Measurements from ENCODE around the gene SMCHD1. TPM values are rescaled to one million over a fixed set of nuclear protein-coding genes. Genes with fewer than 3 reads are reported as not detected.
A peak's percentile ranks its signal among the peaks of the same experiment; 100 is the strongest.
"Not testable (repeated sequence)": the region's sequence is repeated elsewhere in the genome, so short reads cannot be mapped to it uniquely, and the experiment has no call there.

SMCHD1 gene
- total and polyA plus RNA-seq, 9 donors = 25.3 to 59.0 (median 36.8) TPM

- no peak for DNase-seq
- WGBS (ENCODE audit: insufficient coverage) = 82% methylated on average over 3 of the region's 5 CpGs
- Histone ChIP-seq H3K36me3 (ENCODE audit: control insufficient read depth, insufficient read depth, low read length) (no peaks in the 10 kb centered on the region), H3K4me1 (ENCODE audit: control insufficient read depth, insufficient read depth, low read length) (no peaks in the 10 kb centered on the region), H3K9me3 (replicated peaks; ENCODE audit: control insufficient read depth, low read depth, low read length) (no peaks in the 10 kb centered on the region), H3K4me3 (ENCODE audit: low read length) (no peak overlapping the region), H3K27me3 (ENCODE audit: control insufficient read depth, insufficient read depth, low read length) (no peaks in the 10 kb centered on the region), H3K27ac (ENCODE audit: low read length) (no peak overlapping the region)
These were observed 169.3 kb downstream of the SMCHD1 start for GRCh38 chr18:2824865-2825264.

GRCh38 chr18:2825613-2826175 lies 170.2 kb downstream of the SMCHD1 start:
- Histone ChIP-seq H3K4me1 (ENCODE audit: control insufficient read depth, insufficient read depth, low read length) (no peaks in the 10 kb centered on the region), H3K36me3 (ENCODE audit: control insufficient read depth, insufficient read depth, low read length) (no peaks in the 10 kb centered on the region), H3K27me3 (ENCODE audit: control insufficient read depth, insufficient read depth, low read length) (no peaks in the 10 kb centered on the region), H3K9me3 (replicated peaks; ENCODE audit: control insufficient read depth, low read depth, low read length) (no peaks in the 10 kb centered on the region), H3K27ac (ENCODE audit: low read length) (no peak overlapping the region), H3K4me3 (ENCODE audit: low read length) (no peak overlapping the region)
- DNase-seq = no peak
- WGBS (ENCODE audit: insufficient coverage) = no CpG with 5 or more reads among the region's 3 CpGs

GRCh38 chr18:2826581-2826980 lies 171.1 kb downstream of the SMCHD1 start:
- 55% methylated on average over 7 of the region's 10 CpGs for WGBS (ENCODE audit: insufficient coverage)
- Histone ChIP-seq H3K4me3 (ENCODE audit: low read length) (no peak overlapping the region), H3K27ac (ENCODE audit: low read length) (no peak overlapping the region), H3K4me1 (ENCODE audit: control insufficient read depth, insufficient read depth, low read length) (no peaks in the 10 kb centered on the region), H3K27me3 (ENCODE audit: control insufficient read depth, insufficient read depth, low read length) (no peaks in the 10 kb centered on the region), H3K36me3 (ENCODE audit: control insufficient read depth, insufficient read depth, low read length) (no peaks in the 10 kb centered on the region), H3K9me3 (replicated peaks; ENCODE audit: control insufficient read depth, low read depth, low read length) (no peaks in the 10 kb centered on the region)
- DNase-seq = peak; percentile 44

GRCh38 chr18:2827061-2827460 lies 171.5 kb downstream of the SMCHD1 start:
- no peaks in the 10 kb centered on the region for H3K4me1 ChIP-seq (ENCODE audit: control insufficient read depth, insufficient read depth, low read length)
- no peak for DNase-seq
- no peaks in the 10 kb centered on the region for H3K27me3 ChIP-seq (ENCODE audit: control insufficient read depth, insufficient read depth, low read length)
- H3K27ac ChIP-seq (ENCODE audit: low read length) = no peak overlapping the region
- no peaks in the 10 kb centered on the region for H3K36me3 ChIP-seq (ENCODE audit: control insufficient read depth, insufficient read depth, low read length)
- WGBS (ENCODE audit: insufficient coverage) = no CpG with 5 or more reads among the region's 5 CpGs
- no peaks in the 10 kb centered on the region for H3K9me3 ChIP-seq (replicated peaks; ENCODE audit: control insufficient read depth, low read depth, low read length)
- no peak overlapping the region for H3K4me3 ChIP-seq (ENCODE audit: low read length)

GRCh38 chr18:2836118-2836517 lies 180.6 kb downstream of the SMCHD1 start:
- H3K4me3 ChIP-seq (ENCODE audit: low read length); H3K9me3 ChIP-seq (replicated peaks; ENCODE audit: control insufficient read depth, low read depth, low read length); DNase-seq; H3K36me3 ChIP-seq (ENCODE audit: control insufficient read depth, insufficient read depth, low read length); H3K27me3 ChIP-seq (ENCODE audit: control insufficient read depth, insufficient read depth, low read length); H3K4me1 ChIP-seq (ENCODE audit: control insufficient read depth, insufficient read depth, low read length); H3K27ac ChIP-seq (ENCODE audit: low read length): not testable (repeated sequence)
- no CpG with 5 or more reads among the region's 3 CpGs for WGBS (ENCODE audit: insufficient coverage)

GRCh38 chr18:2837290-2837689 lies 181.8 kb downstream of the SMCHD1 start:
- not testable (repeated sequence) for H3K4me3 ChIP-seq (ENCODE audit: low read length); H3K27ac ChIP-seq (ENCODE audit: low read length); H3K9me3 ChIP-seq (replicated peaks; ENCODE audit: control insufficient read depth, low read depth, low read length); H3K27me3 ChIP-seq (ENCODE audit: control insufficient read depth, insufficient read depth, low read length); H3K36me3 ChIP-seq (ENCODE audit: control insufficient read depth, insufficient read depth, low read length); H3K4me1 ChIP-seq (ENCODE audit: control insufficient read depth, insufficient read depth, low read length); DNase-seq

GRCh38 chr18:2839202-2839601 lies 183.7 kb downstream of the SMCHD1 start:
- no peak overlapping the region for H3K4me3 ChIP-seq (ENCODE audit: low read length)
- peaks cover 3% of the 10 kb centered on the region for H3K9me3 ChIP-seq (replicated peaks; ENCODE audit: control insufficient read depth, low read depth, low read length)
- H3K27me3 ChIP-seq (ENCODE audit: control insufficient read depth, insufficient read depth, low read length) = peaks cover 8% of the 10 kb centered on the region
- H3K4me1 ChIP-seq (ENCODE audit: control insufficient read depth, insufficient read depth, low read length) = peaks cover 3% of the 10 kb centered on the region
- no peak for DNase-seq
- no peak overlapping the region for H3K27ac ChIP-seq (ENCODE audit: low read length)
- H3K36me3 ChIP-seq (ENCODE audit: control insufficient read depth, insufficient read depth, low read length) = no peaks in the 10 kb centered on the region
- WGBS (ENCODE audit: insufficient coverage) = 89% methylated on average over 4 of the region's 8 CpGs

GRCh38 chr18:2840521-2840920 lies 185.0 kb downstream of the SMCHD1 start:
- H3K27ac ChIP-seq (ENCODE audit: low read length) = no peak overlapping the region
- H3K9me3 ChIP-seq (replicated peaks; ENCODE audit: control insufficient read depth, low read depth, low read length) = peaks cover 3% of the 10 kb centered on the region
- H3K4me3 ChIP-seq (ENCODE audit: low read length) = no peak overlapping the region
- WGBS (ENCODE audit: insufficient coverage) = no CpG with 5 or more reads among the region's 1 CpG
- peaks cover 3% of the 10 kb centered on the region for H3K4me1 ChIP-seq (ENCODE audit: control insufficient read depth, insufficient read depth, low read length)
- H3K36me3 ChIP-seq (ENCODE audit: control insufficient read depth, insufficient read depth, low read length) = no peaks in the 10 kb centered on the region
- DNase-seq = no peak
- H3K27me3 ChIP-seq (ENCODE audit: control insufficient read depth, insufficient read depth, low read length) = peaks cover 12% of the 10 kb centered on the region

GRCh38 chr18:2843146-2843545 lies 187.6 kb downstream of the SMCHD1 start:
- no CpG with 5 or more reads among the region's 6 CpGs for WGBS (ENCODE audit: insufficient coverage)
- H3K4me3 ChIP-seq (ENCODE audit: low read length) = no peak overlapping the region
- no peaks in the 10 kb centered on the region for H3K9me3 ChIP-seq (replicated peaks; ENCODE audit: control insufficient read depth, low read depth, low read length)
- no peak overlapping the region for H3K27ac ChIP-seq (ENCODE audit: low read length)
- no peak for DNase-seq
- no peaks in the 10 kb centered on the region for H3K36me3 ChIP-seq (ENCODE audit: control insufficient read depth, insufficient read depth, low read length)
- peaks cover 15% of the 10 kb centered on the region for H3K4me1 ChIP-seq (ENCODE audit: control insufficient read depth, insufficient read depth, low read length)
- peaks cover 33% of the 10 kb centered on the region for H3K27me3 ChIP-seq (ENCODE audit: control insufficient read depth, insufficient read depth, low read length)

- H3K4me1 ChIP-seq (ENCODE audit: control insufficient read depth, insufficient read depth, low read length) = peaks cover 18% of the 10 kb centered on the region
- no peak overlapping the region for H3K4me3 ChIP-seq (ENCODE audit: low read length)
- peaks cover 46% of the 10 kb centered on the region for H3K27me3 ChIP-seq (ENCODE audit: control insufficient read depth, insufficient read depth, low read length)
- H3K27ac ChIP-seq (ENCODE audit: low read length) = no peak overlapping the region
- peak; percentile 53 for DNase-seq
- no CpG with 5 or more reads among the region's 4 CpGs for WGBS (ENCODE audit: insufficient coverage)
- H3K9me3 ChIP-seq (replicated peaks; ENCODE audit: control insufficient read depth, low read depth, low read length) = no peaks in the 10 kb centered on the region
- H3K36me3 ChIP-seq (ENCODE audit: control insufficient read depth, insufficient read depth, low read length) = no peaks in the 10 kb centered on the region
These were observed 189.6 kb downstream of the SMCHD1 start for GRCh38 chr18:2845172-2845571.
